ENCODE measurements around the gene MRPL44. TPM values are rescaled to one million over a fixed set of nuclear protein-coding genes. Genes with fewer than 3 reads are reported as not detected.

MRPL44 gene
- total and polyA plus RNA-seq, 2 of the 13 experiments (the other 11 are each of a cell fraction or from before 2014, with no cell fraction given) = 38.4 to 78.0 TPM

- peak; percentile 83 for TF ChIP-seq PAXIP1 (CRISPR knock-in tag; conservative IDR thresholded peaks at IDR 0.05)
- TF ChIP-seq ZKSCAN5 (CRISPR knock-in tag; IDR thresholded peaks at IDR 0.05) = no peak
- no peak for TF ChIP-seq ZNF549 (CRISPR knock-in tag; IDR thresholded peaks at IDR 0.05)
- TF ChIP-seq AGO1 (IDR thresholded peaks at IDR 0.05; ENCODE audit: low read depth, low read length, poor library complexity, severe bottlenecking) = no peak
- TF ChIP-seq KDM5B (CRISPR knock-in tag; IDR thresholded peaks at IDR 0.05; ENCODE audit: borderline replicate concordance) = peak; percentile 93
- no peak for TF ChIP-seq SMARCE1 (IDR thresholded peaks at IDR 0.05; ENCODE audit: borderline replicate concordance)
- peak; percentile 59; the same call in 1 of the 2 replicates for TF ChIP-seq CEBPG (CRISPR knock-in tag; IDR thresholded peaks at IDR 0.05)
- TF ChIP-seq MBNL3 (CRISPR knock-in tag; conservative IDR thresholded peaks at IDR 0.05) = no peak
- TF ChIP-seq THYN1 (CRISPR knock-in tag; IDR thresholded peaks at IDR 0.05; ENCODE audit: borderline replicate concordance, low read depth) = peak; percentile 98
- peak; percentile 88; the same call in 1 of the 2 replicates for TF ChIP-seq ZNF280D (CRISPR knock-in tag; IDR thresholded peaks at IDR 0.05)
- no peak for TF ChIP-seq ZNF468 (CRISPR knock-in tag; IDR thresholded peaks at IDR 0.05)
- TF ChIP-seq ZNF552 (CRISPR knock-in tag; IDR thresholded peaks at IDR 0.05; ENCODE audit: borderline replicate concordance) = peak; percentile 87
- 0 out of 2 replicates have a peak, but pooled peaks have one; percentile 35 for TF ChIP-seq TRIM24 (CRISPR knock-in tag; IDR thresholded peaks at IDR 0.05)
- no peak for TF ChIP-seq ZNF510 (CRISPR knock-in tag; IDR thresholded peaks at IDR 0.05; ENCODE audit: low read depth)
- TF ChIP-seq HNF1B (CRISPR knock-in tag; IDR thresholded peaks at IDR 0.05) = peak; percentile 92; the same call in 1 of the 2 replicates
- no peak; the same call in 1 of the 2 replicates for TF ChIP-seq NFIC (IDR thresholded peaks at IDR 0.05; ENCODE audit: low read length)
- peak; percentile 92 for TF ChIP-seq ZZZ3 (CRISPR knock-in tag; IDR thresholded peaks at IDR 0.05; ENCODE audit: borderline replicate concordance)
- TF ChIP-seq ZBTB43 (CRISPR knock-in tag; conservative IDR thresholded peaks at IDR 0.05) = peak; percentile 91; the same call in 1 of the 2 replicates
- no peak for TF ChIP-seq PRPF4 (IDR thresholded peaks at IDR 0.05; ENCODE audit: low read depth, low read length, poor library complexity, severe bottlenecking)
Measured at GRCh38 chr2:223944703-223945531, 12.3 kb upstream of the MRPL44 start, which contains the start of gene WDFY1 (continued).

Data from HepG2 (cell line).